ENCODE measurements around the gene AICDA. TPM values are rescaled to one million over a fixed set of nuclear protein-coding genes. Genes with fewer than 3 reads are reported as not detected.
A peak's percentile ranks its signal among the peaks of the same experiment; 100 is the strongest.

The AICDA gene
- total and polyA plus RNA-seq, 2 of the 13 experiments (the other 11 are each of a cell fraction or from before 2014, with no cell fraction given): not detected

DNA sequence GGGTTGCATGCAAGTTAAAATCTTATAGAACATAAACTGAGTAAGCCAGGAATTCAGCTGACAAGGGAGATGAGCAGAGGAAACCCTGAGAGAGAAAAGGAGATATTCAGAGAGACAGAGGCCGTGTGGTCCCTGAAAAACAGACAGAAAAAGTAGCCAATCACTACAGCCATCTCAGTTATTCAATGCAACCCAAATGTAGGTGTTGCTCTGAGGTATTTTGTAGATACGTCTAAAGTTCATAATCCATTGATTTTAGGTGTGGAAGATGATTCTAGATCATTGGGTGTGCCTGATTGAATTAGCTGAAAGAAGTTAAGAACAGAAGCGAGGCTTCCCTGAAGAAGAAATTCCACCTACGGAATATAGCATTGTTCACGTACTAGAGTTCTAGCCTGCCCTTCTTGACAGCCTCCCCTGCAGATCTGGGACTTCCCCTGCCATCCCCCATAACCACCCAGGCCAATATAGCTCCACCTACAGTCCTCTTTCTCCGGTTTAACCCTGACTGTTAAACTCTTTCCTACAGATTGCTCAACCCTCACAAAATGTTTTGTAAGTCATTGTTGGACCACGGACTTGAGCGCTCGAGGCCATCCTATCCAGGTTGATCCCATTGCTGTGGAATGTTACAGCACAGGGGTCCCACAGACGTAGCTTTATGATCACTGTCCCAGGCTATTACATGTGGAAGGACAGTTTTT lies 21.7 kb downstream of the AICDA start (continued):
- no peak for TF ChIP-seq CHD4 (IDR thresholded peaks at IDR 0.05; ENCODE audit: borderline replicate concordance, low read length)
- no peak for TF ChIP-seq GPN1 (CRISPR knock-in tag; IDR thresholded peaks at IDR 0.05; ENCODE audit: borderline replicate concordance)
- TF ChIP-seq SOX13 (IDR thresholded peaks at IDR 0.05): no peak
- TF ChIP-seq SOX13 (CRISPR knock-in tag; conservative IDR thresholded peaks at IDR 0.05 in 1 of 2, IDR thresholded peaks at IDR 0.05 in 1 of 2): 0 out of 4 replicates have a peak, but pooled peaks of 1 of the 2 experiments have one; percentile 29
- TF ChIP-seq TRIM24 (CRISPR knock-in tag; IDR thresholded peaks at IDR 0.05): 0 out of 2 replicates have a peak, but pooled peaks have one; percentile 58
- TF ChIP-seq, protein P1, sequence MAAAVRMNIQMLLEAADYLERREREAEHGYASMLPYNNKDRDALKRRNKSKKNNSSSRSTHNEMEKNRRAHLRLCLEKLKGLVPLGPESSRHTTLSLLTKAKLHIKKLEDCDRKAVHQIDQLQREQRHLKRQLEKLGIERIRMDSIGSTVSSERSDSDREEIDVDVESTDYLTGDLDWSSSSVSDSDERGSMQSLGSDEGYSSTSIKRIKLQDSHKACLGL (CRISPR knock-in tag; IDR thresholded peaks at IDR 0.05): no peak
- peak; percentile 18; the same call in 1 of the 2 replicates for TF ChIP-seq ZNF331 (CRISPR knock-in tag; IDR thresholded peaks at IDR 0.05)
- TF ChIP-seq, protein P2, sequence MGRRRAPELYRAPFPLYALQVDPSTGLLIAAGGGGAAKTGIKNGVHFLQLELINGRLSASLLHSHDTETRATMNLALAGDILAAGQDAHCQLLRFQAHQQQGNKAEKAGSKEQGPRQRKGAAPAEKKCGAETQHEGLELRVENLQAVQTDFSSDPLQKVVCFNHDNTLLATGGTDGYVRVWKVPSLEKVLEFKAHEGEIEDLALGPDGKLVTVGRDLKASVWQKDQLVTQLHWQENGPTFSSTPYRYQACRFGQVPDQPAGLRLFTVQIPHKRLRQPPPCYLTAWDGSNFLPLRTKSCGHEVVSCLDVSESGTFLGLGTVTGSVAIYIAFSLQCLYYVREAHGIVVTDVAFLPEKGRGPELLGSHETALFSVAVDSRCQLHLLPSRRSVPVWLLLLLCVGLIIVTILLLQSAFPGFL (CRISPR knock-in tag; IDR thresholded peaks at IDR 0.05): no peak
- peak; percentile 48; the same call in 1 of the 2 replicates for TF ChIP-seq NCOR1 (IDR thresholded peaks at IDR 0.05; ENCODE audit: borderline replicate concordance, low read length)
- 0 out of 2 replicates have a peak, but pooled peaks have one; percentile 23 for TF ChIP-seq KAT8 (CRISPR knock-in tag; IDR thresholded peaks at IDR 0.05)
- TF ChIP-seq ZMAT3 (CRISPR knock-in tag; conservative IDR thresholded peaks at IDR 0.05): no peak
- no peak for TF ChIP-seq FOXM1 (CRISPR knock-in tag; IDR thresholded peaks at IDR 0.05)
- no peak for TF ChIP-seq TAF1 (CRISPR knock-in tag; IDR thresholded peaks at IDR 0.05)
- TF ChIP-seq, protein P3, sequence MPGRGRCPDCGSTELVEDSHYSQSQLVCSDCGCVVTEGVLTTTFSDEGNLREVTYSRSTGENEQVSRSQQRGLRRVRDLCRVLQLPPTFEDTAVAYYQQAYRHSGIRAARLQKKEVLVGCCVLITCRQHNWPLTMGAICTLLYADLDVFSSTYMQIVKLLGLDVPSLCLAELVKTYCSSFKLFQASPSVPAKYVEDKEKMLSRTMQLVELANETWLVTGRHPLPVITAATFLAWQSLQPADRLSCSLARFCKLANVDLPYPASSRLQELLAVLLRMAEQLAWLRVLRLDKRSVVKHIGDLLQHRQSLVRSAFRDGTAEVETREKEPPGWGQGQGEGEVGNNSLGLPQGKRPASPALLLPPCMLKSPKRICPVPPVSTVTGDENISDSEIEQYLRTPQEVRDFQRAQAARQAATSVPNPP (CRISPR knock-in tag; IDR thresholded peaks at IDR 0.05): no peak
- no peak for TF ChIP-seq SOX6 (IDR thresholded peaks at IDR 0.05)
- TF ChIP-seq SOX6 (CRISPR knock-in tag; IDR thresholded peaks at IDR 0.05): peak; percentile 56
- peak; percentile 86 for TF ChIP-seq HNF4A (CRISPR knock-in tag; IDR thresholded peaks at IDR 0.05)
- peak; percentile 95 for TF ChIP-seq CEBPG (CRISPR knock-in tag; IDR thresholded peaks at IDR 0.05)
- TF ChIP-seq, protein P4, sequence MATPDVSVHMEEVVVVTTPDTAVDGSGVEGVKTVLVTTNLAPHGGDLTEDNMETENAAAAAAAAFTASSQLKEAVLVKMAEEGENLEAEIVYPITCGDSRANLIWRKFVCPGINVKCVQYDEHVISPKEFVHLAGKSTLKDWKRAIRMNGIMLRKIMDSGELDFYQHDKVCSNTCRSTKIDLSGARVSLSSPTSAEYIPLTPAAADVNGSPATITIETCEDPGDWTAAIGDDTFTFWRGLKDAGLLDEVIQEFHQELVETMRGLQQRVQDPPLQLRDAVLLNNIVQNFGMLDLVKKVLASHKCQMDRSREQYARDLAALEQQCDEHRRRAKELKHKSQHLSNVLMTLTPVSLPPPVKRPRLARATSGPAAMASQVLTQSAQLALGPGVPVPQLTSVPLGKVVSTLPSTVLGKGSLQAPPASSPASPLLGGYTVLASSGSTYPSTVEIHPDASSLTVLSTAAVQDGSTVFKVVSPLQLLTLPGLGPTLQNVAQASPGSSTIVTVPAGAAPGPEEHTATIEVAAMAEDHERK (CRISPR knock-in tag; IDR thresholded peaks at IDR 0.05; ENCODE audit: low read depth): no peak
- peak; percentile 61 for TF ChIP-seq SOX5 (CRISPR knock-in tag; IDR thresholded peaks at IDR 0.05; ENCODE audit: borderline replicate concordance)
- no peak for TF ChIP-seq ARNT (IDR thresholded peaks at IDR 0.05)
- TF ChIP-seq, protein P5, sequence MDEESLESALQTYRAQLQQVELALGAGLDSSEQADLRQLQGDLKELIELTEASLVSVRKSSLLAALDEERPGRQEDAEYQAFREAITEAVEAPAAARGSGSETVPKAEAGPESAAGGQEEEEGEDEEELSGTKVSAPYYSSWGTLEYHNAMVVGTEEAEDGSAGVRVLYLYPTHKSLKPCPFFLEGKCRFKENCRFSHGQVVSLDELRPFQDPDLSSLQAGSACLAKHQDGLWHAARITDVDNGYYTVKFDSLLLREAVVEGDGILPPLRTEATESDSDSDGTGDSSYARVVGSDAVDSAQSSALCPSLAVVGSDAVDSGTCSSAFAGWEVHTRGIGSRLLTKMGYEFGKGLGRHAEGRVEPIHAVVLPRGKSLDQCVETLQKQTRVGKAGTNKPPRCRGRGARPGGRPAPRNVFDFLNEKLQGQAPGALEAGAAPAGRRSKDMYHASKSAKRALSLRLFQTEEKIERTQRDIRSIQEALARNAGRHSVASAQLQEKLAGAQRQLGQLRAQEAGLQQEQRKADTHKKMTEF (CRISPR knock-in tag; IDR thresholded peaks at IDR 0.05): 0 out of 2 replicates have a peak, but pooled peaks have one; percentile 28
- TF ChIP-seq ETV5 (CRISPR knock-in tag; IDR thresholded peaks at IDR 0.05; ENCODE audit: borderline replicate concordance): no peak
- no peak for TF ChIP-seq ZFP36L2 (CRISPR knock-in tag; IDR thresholded peaks at IDR 0.05)
- no peak for TF ChIP-seq ZNF510 (CRISPR knock-in tag; IDR thresholded peaks at IDR 0.05; ENCODE audit: low read depth)
- 0 out of 2 replicates have a peak, but pooled peaks have one; percentile 19 for TF ChIP-seq ZNF143 (CRISPR knock-in tag; IDR thresholded peaks at IDR 0.05)
